Activated CD4-positive, alpha-beta T cell treated with anti-CD3 and anti-CD28 coated beads, Interleukin-2, amount 10 ng/mL, durations not matched to agents 7 days and 5 days (primary cell): Measurements from ENCODE around the gene MTRFR. TPM values are rescaled to one million over a fixed set of nuclear protein-coding genes. Genes with fewer than 3 reads are reported as not detected.

Experiments used
- CTCF ChIA-PET: fragments of 350-600 bp; sonication (Branson Sonifier 250); formaldehyde crosslinking; loops from one replicate; lab custom pipeline; 2021; ENCODE audit warnings: antibody characterized with exemption; lab: Charles Lee
- POLR2A ChIA-PET: fragments of 350-600 bp; sonication (Branson Sonifier 250); formaldehyde crosslinking; loops from one replicate; lab custom pipeline; 2021; ENCODE audit warnings: antibody characterized with exemption; lab: Charles Lee
- DNase-seq: peaks from one replicate; pipeline ENCODE4 v3.0.0-alpha.2; 2020
- H3K27ac Mint-ChIP-seq: one replicate; pipeline ENCODE4 v1.8.0; 2021; ENCODE audit warnings: mild to moderate bottlenecking, moderate library complexity, mixed read lengths
- H3K27me3 Mint-ChIP-seq: one replicate; pipeline ENCODE4 v1.8.0; 2021; ENCODE audit warnings: mixed read lengths
- H3K36me3 Mint-ChIP-seq: one replicate; pipeline ENCODE4 v1.8.0; 2021; ENCODE audit warnings: low read depth, mixed read lengths
- H3K4me1 Mint-ChIP-seq: one replicate; pipeline ENCODE4 v1.8.0; 2021; ENCODE audit warnings: mixed read lengths
- H3K4me3 Mint-ChIP-seq: one replicate; pipeline ENCODE4 v1.8.0; 2021; ENCODE audit warnings: mild to moderate bottlenecking, moderate library complexity, mixed read lengths
- H3K9me3 Mint-ChIP-seq: one replicate; pipeline ENCODE4 v1.8.0; 2021; ENCODE audit warnings: mixed read lengths
- total RNA-seq, 2 experiments: library from RNA; stranded (reverse); gene quantifications; one replicate each; pipeline ENCODE4 v1.2.3, GENCODE V29; 2021

The MTRFR gene
- total RNA-seq, 2 experiments from 2014 or later: 29.2 to 30.8 TPM

- ChIA-PET CTCF (interaction anchor here (1.0 kb wide), 2 partner anchors 9 to 50 kb away, joined by 3 read pairs; partner anchors contain the start of genes MPHOSPH9 and MTRFR), POLR2A (no interaction called here)
- Mint-ChIP-seq H3K36me3 (no peaks in the 10 kb centered on the region), H3K27me3 (no peaks in the 10 kb centered on the region), H3K27ac (no peak overlapping the region), H3K9me3 (no peaks in the 10 kb centered on the region), H3K4me1 (peaks cover under 1% of the 10 kb centered on the region), H3K4me3 (no peak overlapping the region)
- no peak for DNase-seq
Measured at GRCh38 chr12:123283461-123283860, 50.2 kb downstream of the MTRFR start.

DNA sequence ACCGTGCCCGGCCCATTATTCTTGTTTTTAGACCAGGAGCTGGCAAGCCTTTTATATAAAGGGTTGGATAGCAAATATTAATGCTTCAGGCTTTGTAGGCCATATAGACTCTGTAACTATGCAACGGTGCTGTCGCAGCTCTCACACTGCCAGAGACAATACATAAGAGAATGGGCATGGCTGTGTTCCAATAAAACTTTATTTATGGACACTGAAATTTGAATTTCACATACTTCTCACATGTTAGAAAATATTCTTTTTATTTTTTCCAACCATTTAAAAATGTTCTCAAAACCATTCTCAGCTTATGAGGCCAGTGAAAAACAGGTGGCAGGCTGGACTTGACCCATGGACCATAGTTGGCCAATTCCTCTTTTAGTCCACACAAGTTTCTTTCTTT, 51.4 kb downstream of the MTRFR start:
- Mint-ChIP-seq H3K4me1 (no peaks in the 10 kb centered on the region), H3K27me3 (no peaks in the 10 kb centered on the region), H3K36me3 (peaks cover 4% of the 10 kb centered on the region), H3K27ac (no peak overlapping the region), H3K4me3 (no peak overlapping the region), H3K9me3 (no peaks in the 10 kb centered on the region)
- no peak for DNase-seq
- ChIA-PET POLR2A (no interaction called here), CTCF (interaction anchor here (0.6 to 1.3 kb wide), 5 partner anchors 81 to 1197 kb away, joined by 3 to 6 read pairs (median 5); no protein-coding TSS in a partner anchor)

GRCh38 chr12:123286652-123287373, 53.6 kb downstream of the MTRFR start:
- peaks cover 6% of the 10 kb centered on the region for H3K36me3 Mint-ChIP-seq
- H3K27me3 Mint-ChIP-seq: no peaks in the 10 kb centered on the region
- ChIA-PET CTCF (interaction anchor here (0.5 to 0.7 kb wide), 6 partner anchors 14 to 634 kb away, joined by 3 to 6 read pairs (median 4); no protein-coding TSS in a partner anchor), POLR2A (no interaction called here)
- DNase-seq: no peak
- no peak overlapping the region for H3K27ac Mint-ChIP-seq
- H3K4me1 Mint-ChIP-seq: no peaks in the 10 kb centered on the region
- H3K4me3 Mint-ChIP-seq: no peak overlapping the region
- H3K9me3 Mint-ChIP-seq: no peaks in the 10 kb centered on the region

DNA sequence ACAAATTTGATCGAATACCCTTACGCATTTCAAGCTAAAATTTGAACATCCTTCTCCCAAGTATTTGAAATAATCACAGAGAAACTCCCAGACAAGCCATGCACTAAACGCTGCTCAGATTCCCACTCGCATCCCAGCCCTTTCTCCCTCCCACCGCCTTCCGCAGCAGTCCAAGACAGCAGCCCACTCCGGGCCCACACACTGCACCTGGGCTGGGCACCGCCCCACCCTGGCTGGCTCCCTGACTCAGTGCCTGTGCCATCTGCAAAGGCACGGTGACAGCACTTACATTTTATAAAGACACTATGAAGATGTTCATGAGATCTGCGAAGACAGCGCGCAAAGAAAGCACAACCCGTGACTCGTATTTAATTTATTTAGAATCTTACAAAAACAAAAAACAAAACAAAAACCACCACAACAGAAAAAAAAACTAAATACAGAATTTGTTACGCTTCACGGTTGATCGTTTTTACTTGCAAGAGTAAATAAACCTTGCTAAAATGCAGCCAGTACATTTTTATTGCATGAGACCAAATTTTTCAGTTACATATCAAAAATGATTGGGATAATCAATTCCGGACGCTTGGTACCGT, 55.6 kb downstream of the MTRFR start:
- Mint-ChIP-seq H3K36me3 (peaks cover 14% of the 10 kb centered on the region), H3K4me1 (no peaks in the 10 kb centered on the region), H3K4me3 (no peak overlapping the region), H3K27me3 (no peaks in the 10 kb centered on the region), H3K27ac (peak overlapping the region; percentile 6), H3K9me3 (no peaks in the 10 kb centered on the region)
- POLR2A ChIA-PET: no interaction called here
- no peak for DNase-seq
- CTCF ChIA-PET: interaction anchor here (1.0 kb wide), 1 partner anchor 174 kb away, joined by 5 read pairs; no protein-coding TSS in a partner anchor

DNA sequence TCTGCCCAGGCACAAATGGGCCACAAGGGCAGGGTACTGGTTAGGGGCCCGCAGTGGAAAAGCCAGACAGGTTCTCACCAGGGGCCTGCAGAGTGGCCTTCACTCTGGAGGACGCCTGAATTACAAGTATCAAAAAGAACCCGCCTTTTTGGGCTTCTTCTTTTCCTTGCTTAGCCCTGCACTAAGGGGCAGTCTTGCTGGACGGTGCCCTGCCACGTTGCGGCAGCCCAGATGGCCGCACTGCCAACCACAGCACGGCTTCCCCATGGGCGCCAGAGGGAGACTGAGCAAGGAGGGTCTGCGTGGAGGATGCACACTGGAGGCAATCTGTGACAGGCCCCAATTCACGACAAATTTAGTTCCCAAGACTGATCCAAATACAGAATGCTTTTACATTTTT, 56.7 kb downstream of the MTRFR start:
- peaks cover 21% of the 10 kb centered on the region for H3K36me3 Mint-ChIP-seq
- H3K4me1 Mint-ChIP-seq: no peaks in the 10 kb centered on the region
- no peak overlapping the region for H3K4me3 Mint-ChIP-seq
- ChIA-PET CTCF (no interaction called here), POLR2A (no interaction called here)
- no peaks in the 10 kb centered on the region for H3K9me3 Mint-ChIP-seq
- no peak overlapping the region for H3K27ac Mint-ChIP-seq
- H3K27me3 Mint-ChIP-seq: no peaks in the 10 kb centered on the region
- no peak for DNase-seq

DNA sequence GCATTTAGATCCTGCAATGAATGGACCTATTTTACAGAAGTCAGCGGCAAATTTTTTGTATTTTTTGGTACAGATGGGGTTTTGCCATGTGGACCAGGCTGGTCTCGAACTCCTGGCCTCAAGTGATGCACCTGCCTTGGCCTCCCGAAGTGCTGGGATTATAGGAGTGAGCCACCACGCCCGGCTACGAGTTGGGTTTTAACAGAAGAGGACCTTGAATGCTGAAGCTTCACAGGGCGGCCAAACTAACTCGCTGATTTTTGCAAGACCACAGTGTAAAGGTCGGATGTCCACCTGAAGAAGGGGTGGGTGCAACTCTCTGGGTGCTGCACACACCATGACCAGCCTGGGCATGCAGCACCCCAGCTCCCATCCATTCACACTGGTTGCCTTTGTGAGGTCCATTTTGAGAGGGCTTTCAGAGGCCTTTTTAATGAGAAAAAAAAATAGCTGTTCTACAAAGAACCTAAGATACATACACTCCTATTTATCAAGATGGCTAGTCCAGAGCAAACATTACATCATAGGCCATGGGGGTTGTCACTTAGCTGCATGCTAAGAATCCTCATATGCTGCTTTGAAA, 60.0 kb downstream of the MTRFR start:
- no peaks in the 10 kb centered on the region for H3K9me3 Mint-ChIP-seq
- no peak overlapping the region for H3K27ac Mint-ChIP-seq
- H3K4me1 Mint-ChIP-seq: no peaks in the 10 kb centered on the region
- CTCF ChIA-PET: interaction anchor here (1.0 to 1.1 kb wide), 2 partner anchors 10 to 52 kb away, joined by 3 read pairs; no protein-coding TSS in a partner anchor
- peaks cover 36% of the 10 kb centered on the region for H3K36me3 Mint-ChIP-seq
- no peak for DNase-seq
- H3K27me3 Mint-ChIP-seq: no peaks in the 10 kb centered on the region
- no peak overlapping the region for H3K4me3 Mint-ChIP-seq
- POLR2A ChIA-PET: no interaction called here

DNA sequence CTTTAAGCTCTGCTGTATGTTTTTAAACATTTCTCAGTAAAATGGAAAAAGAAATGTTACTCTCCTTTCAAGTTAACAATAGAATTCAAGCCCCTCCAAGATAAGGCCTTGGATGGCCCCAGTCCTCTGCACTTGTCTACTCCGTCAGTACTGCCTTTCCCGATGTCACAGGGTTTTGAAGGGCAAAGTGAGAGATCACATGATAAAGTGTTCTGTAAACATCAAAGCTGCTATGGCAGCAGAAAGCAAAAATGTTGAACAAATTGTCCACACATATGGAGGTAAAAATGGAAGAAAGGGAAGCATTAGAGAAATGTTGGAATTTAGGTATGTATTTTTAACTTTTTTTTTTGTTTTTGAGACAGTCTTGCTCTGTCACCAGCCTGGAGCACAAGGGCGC, 71.9 kb downstream of the MTRFR start:
- ChIA-PET CTCF (no interaction called here), POLR2A (no interaction called here)
- H3K36me3 Mint-ChIP-seq: peaks cover 49% of the 10 kb centered on the region

GRCh38 chr12:123306200-123306599, 73.0 kb downstream of the MTRFR start:
- H3K4me3 Mint-ChIP-seq: no peak overlapping the region
- H3K36me3 Mint-ChIP-seq: peaks cover 54% of the 10 kb centered on the region
- DNase-seq: no peak
- ChIA-PET CTCF (no interaction called here), POLR2A (no interaction called here)
- no peak overlapping the region for H3K27ac Mint-ChIP-seq
- H3K4me1 Mint-ChIP-seq: no peaks in the 10 kb centered on the region
- no peaks in the 10 kb centered on the region for H3K27me3 Mint-ChIP-seq
- no peaks in the 10 kb centered on the region for H3K9me3 Mint-ChIP-seq

More for the DNA sequence above, 71.9 kb downstream of the MTRFR start:
- Mint-ChIP-seq H3K27ac (no peak overlapping the region), H3K4me3 (no peak overlapping the region), H3K9me3 (no peaks in the 10 kb centered on the region), H3K27me3 (no peaks in the 10 kb centered on the region), H3K4me1 (no peaks in the 10 kb centered on the region)
- DNase-seq: no peak

Other genes with a start within 250 kb of the MTRFR start
- gene PITPNM2, start 82.3 kb upstream of the MTRFR start, total RNA-seq: 10 to 100 TPM; 19.0 to 21.8 TPM
- gene MPHOSPH9, start 295 bp upstream of the MTRFR start, total RNA-seq: 100 to 1,000 TPM; 134 to 162 TPM
- gene CDK2AP1, start 38.4 kb downstream of the MTRFR start, total RNA-seq: 10 to 100 TPM; 28.7 to 34.3 TPM
- gene SBNO1, start 131.4 kb downstream of the MTRFR start, total RNA-seq: 10 to 100 TPM; 38.1 to 41.8 TPM
- gene KMT5A, start 150.7 kb downstream of the MTRFR start, total RNA-seq: 10 to 100 TPM; 73.6 to 85.3 TPM
- 1 to 10 TPM; 6.0 to 6.5 TPM for gene RILPL2, start 203.2 kb downstream of the MTRFR start, total RNA-seq
- gene SNRNP35, start 224.7 kb downstream of the MTRFR start, total RNA-seq: 10 to 100 TPM; 24.8 to 31.7 TPM